Raji (cell line): ENCODE results near the gene PTTG1IP.

Experiments
- POLR2A ChIP-seq: IDR thresholded peaks from 2 replicates; pipeline ENCODE4 v1.6.1; 2011; ENCODE audit warnings: low read depth, low read length, control low read depth; ENCODE audit not compliant: insufficient read depth

Gene PTTG1IP

DNA sequence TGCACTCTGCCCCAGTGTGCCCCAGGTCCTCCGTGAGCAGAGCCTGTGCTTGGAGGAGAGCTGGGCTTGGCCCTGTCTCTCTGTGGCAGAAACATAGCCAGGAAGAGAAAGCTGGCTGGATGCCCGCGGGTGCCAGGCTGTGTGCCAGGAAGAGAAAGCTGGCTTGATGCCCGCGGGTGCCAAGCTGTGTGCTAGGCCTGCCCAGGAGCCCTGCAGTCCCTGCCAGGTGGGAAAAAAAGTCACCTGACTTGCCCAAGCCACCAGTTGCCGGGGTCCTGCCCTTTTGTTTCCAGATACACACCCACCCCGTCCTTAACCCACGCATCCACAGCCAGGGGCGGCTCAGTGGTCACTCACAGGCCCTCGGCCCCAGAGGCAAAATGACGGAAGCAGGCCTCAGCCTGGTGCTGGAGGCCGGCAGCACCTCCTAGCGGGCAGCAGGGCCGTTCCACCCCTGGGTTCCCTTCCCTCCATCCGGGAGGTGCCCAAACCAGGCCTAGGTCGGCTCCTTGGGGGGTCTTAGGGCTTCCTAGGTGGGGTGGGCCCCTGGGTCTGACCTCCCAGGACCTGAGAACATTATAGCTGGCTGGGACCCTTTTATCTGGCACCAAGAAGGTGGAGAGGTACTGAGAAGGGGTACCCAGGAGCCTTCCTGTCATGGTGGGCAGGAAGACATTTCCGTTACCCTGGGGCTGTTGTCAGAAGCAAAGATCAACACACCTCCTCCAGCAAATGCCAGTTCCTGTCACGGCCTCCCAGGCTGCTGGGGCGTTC lies 38.1 kb upstream of the PTTG1IP start:
- no peak for TF ChIP-seq POLR2A

DNA sequence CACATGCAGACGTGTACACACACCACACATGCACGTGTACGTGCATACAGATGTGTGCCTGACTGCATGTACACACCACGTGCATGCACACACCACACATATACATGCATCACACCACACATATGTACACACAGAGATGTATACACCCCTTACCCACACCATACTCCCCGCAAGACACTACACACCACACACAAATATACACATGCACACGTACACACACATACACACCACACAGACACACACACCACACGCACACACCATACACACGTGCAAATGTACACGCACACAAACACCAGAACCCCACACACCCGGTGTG lies 37.5 kb upstream of the PTTG1IP start:
- no peak for TF ChIP-seq POLR2A

DNA sequence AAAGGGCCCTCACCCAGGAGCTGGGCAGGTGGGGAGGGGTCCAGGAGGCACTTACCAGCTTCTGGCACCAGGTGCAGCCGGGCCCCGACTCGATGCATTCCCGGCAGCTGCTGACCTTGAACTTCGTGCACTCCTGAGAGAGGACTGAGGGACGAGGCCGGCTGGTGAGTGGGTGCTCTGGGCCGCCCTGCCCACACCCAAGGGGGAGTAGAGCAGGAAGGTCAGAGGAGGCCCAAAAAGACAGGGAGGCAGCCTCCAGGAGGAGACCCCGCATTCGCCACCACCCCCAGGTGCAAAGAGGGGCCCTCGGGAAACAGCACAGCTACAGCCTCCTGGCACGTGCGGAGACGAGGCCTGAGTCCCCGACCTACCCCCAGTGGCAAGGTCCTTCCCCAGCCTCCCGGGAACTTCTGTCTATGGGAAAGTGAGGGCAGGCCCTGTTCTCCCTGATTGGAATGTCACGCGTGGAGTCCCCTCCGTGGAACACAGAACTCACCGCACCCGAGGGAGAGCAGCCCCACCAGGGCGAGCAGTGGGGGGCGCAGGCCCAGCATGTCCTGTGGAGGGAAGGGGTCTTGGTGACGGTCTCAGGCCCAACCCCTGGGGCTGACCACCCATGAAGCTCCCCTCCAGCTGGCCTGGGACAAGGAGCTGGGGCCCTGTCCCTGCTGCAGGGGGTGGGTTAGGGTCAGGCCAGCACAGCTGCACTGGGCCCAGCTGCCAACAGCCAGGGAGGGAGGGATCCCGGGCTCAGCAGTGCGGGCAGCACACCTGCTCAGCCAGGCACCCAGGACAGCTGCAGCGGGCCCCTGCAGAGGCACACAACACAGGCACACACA lies 37.0 kb upstream of the PTTG1IP start:
- no peak for TF ChIP-seq POLR2A

DNA sequence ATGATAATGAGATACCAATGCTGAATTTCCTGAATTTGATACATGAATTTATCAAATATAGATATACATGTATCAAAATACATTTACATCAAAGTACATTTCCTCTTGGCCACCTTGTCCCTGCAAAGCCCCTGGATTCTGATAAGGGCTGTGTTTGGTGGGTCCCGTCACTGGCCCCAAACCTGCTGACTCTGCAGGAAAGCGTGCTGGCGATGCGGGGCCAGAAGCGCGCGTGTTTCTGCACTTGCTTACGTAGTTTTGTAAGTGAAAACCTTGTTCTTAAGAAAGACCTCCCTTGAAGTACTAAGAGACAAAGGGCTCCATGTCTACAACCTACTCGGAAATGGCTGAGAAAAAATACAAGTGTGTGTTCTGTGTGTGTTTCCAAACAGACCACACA lies 36.2 kb upstream of the PTTG1IP start:
- TF ChIP-seq POLR2A = no peak

DNA sequence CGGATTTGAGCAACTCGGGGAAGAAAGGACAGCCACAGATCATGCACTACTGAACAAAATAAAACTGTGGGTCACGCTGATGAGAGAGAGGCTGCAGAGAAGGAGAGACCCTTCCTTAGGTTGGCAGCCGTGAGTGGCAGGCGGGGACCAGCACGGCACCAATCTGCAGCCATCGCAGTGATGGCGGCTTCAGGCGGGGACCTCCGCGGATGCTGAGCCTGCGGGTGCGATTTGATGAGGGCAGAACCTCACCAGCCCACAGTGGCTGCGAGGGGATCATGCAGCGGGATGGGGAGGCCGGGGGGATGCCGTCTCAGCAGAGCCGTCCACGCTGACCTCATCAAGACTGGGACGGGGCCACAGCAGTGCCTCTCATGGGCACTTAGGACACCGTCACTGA lies 35.4 kb upstream of the PTTG1IP start:
- no peak for TF ChIP-seq POLR2A

DNA sequence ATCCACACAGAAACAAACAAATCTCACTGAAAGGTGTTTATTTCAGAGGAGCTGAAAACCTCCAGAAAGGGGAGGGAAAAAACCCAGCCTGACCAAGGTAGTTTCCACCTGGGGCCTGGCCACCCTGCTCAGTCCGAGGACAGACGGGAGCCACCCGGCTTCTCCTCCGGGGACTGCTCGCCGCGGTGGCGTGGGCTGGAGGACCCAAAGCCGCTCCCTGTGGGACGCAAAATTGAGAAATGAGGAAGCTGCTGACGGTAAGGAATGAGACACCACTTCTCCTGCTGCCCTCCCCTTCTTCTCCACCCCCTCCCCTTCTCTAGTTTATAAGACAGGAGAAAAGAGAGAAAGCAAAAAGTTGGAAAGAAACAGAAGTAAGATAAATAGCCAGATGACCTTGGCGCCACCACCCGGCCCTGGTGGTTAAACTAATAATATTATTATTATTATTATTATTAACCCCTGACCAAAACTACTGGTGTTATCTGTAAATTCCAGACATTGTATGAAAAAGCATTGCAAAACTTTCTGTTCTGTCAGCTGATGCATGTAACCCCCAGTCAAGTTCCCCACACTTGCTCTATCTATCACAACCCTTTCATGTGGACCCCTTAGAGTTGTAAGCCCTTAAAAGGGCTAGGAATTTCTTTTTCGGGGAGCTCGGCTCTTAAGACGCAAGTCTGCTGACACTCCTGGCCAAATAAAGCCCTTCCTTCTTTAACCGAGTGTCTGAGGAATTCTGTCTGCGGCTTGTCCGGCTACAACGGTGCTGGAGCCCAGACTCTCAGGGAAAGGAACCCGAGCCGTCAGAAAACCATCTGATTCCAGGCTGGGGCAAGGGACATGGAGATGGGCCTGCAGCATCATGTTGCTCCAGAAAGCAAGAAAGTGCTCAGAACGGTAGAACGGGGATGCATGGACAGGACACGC lies 34.7 kb upstream of the PTTG1IP start:
- TF ChIP-seq POLR2A = no peak

DNA sequence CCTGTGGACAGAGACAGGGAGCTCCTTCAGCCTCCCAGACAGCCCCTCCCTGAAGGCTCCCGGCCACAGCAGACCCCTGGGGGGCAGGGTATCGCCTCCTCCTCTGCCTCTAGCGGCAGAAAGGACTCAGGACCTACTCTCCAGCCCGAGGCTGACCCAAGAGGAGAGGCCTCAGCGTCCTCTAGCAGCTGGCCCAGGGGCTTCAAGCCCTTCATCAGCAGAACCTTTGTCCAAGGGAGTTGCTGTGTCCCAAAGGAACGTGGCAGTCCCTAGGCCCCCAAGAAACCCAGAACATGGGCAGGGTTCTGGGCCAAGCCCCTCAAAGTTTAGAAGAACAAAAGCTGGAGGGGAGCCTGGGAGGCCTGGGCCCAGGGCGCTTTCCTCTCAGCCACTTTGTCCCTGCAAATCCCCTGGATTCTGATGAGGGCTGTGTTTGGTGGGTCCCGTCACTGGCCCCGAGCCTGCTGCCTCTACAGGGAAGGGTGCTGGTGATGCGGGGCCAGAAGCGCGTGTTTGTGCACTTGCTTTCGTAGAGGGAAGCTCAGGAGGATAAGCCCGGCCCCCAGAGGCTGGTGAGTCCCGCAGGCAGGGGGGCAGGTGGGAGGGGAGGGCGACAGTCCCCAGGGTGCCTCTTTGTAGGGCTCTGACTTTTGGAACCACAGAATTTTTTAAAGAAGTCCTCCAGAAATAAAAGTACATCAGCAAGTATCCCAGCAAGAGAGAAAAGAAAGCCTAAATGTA lies 33.9 kb upstream of the PTTG1IP start:
- no peak for TF ChIP-seq POLR2A

DNA sequence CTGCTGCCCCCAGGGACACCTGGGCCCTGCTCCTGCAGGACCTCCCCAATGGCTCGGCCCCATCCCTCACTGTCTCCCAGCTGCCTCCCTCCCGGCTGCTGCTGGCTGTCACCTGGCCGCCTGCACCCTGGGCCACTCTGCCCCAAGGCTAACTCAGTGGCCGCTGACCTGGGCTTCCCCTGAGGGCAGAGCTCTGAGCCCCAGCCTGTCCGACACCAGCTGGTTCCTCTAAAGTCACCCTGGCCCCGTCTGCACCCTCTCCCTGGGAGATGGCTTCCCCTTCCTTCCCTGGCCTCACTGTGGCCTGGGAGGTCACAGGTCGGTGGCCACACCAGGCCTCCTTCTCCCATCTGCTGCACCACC lies 32.2 kb upstream of the PTTG1IP start:
- no peak for TF ChIP-seq POLR2A

DNA sequence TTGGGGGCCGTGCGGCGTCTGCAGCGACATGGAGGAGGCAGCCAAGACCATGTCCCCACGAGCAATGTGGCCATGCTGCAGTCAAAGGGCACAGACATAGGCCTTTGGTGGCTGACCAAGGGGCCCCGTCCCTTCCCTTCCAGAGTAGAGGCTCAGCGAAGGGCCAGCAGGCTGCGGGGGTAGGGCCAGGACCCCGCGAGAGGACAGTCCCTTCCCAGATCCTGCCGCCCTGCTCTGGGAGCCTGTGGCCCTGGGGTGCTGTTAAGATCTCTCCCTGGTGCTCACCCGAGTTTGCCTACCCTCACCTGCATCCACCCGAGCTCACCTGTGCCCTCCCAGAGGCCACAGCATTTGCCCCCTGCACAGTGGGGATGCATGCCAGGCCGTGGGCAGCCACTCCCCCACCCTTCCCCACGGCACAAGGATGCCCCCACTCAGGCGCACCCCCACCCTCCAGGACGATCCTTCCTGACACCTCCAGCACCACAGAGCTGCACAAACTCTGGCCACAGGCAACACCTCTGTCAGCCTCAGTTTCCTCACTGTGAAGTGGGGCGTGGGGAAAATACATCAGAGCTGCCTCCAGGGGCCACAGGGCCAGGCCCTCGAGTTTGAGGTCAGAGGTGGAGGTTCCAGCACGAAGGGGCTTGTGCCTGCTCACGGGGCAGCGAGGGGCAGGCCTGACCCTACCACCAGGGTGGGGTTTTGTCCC lies 31.7 kb upstream of the PTTG1IP start:
- TF ChIP-seq POLR2A = no peak

DNA sequence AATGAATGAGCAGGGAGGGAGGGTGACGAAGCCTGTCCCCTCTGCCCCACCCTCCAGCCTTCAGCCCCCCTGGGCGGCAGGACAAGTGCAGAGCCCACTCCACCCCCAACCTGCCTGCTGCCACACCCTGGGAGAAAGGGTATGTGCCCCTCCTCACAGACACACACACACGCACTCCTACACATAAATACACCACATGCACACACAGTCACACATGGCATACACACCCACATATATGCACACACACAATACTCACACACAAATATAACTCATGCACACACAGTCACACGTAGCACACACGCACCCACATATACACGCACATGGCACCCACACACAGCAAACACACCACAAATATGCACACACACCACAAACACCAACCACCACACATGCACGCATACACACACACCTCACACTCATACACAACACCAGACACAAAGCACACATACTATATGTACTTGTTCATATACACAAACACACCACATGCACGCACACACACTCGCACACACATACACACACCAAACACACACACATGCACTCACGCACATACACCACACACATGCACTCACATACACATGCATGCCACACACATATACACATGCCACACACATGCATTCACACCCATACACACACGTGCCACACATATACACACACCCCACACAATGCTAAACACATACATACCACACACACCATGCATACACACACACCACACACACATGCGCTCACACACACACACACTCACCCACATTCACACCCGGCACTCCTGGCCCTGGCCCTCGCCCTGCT lies 30.8 kb upstream of the PTTG1IP start:
- no peak for TF ChIP-seq POLR2A

DNA sequence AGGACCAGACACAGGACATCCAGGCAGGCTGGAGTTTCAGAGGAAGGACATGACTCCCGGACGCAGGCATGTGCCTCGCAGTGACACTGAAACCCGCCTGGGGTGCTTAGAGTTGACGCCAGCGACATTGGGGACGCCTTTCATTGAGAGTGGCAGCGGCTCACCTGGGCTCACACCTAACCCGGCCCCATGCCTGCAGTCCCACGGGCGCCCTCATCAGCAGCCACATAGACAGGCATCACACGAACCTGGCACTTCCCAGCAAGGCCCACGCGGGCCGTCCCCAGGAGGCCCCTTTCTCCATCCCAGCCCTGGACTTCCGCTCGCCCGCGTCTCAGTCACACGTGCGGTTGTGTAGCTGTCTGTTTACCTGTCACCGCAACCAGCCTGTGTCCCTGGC lies 30.2 kb upstream of the PTTG1IP start:
- TF ChIP-seq POLR2A = no peak

DNA sequence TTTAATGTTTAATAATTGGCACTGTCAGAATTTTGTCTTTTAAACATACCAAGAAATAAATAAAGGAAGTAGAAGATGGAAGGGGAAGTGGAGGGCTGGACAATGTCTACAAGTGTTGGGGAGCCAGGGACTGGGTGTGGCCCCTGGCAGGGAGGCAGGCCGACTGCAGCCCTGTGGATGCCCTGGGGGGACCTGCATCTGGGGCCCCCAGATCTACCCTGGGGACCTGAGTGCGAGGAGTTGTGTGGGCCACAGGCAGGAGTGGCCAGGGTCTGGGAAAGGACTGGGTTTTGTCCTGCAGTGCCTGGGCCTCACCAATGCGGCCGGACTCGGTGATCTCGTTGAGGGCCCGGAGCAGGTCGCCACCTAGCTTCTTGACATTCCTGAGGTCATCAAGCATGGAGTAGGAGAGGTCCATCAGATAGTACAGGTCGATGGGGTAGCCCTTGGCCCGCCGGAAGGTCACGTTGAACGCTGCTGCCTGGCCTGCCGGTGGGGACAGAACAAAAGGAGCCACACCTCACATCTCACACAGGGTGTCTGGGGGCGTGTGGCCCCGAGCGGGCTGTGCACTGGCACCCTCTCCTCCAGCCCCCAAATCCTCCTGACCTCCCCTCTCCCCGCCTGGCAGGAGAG lies 29.7 kb upstream of the PTTG1IP start:
- no peak for TF ChIP-seq POLR2A
